NCI-H2107 treated with DMSO at 0.1 percent for 48 hours (cell line): ENCODE data around the gene ZNF236.
"Not testable (repeated sequence)": the region's sequence is repeated elsewhere in the genome, so short reads cannot be mapped to it uniquely, and the experiment has no call there.

ENCODE experiments used
- DNase-seq: peaks from one replicate; lab custom pipeline; 2025; ENCODE audit not compliant: unreplicated experiment; lab: John Stamatoyannopoulos, UW

ZNF236 gene

GRCh38 chr18:77002496-77002895 lies 180.1 kb downstream of the ZNF236 start:
- peak; percentile 68 for DNase-seq

GRCh38 chr18:77003316-77003715 lies 181.0 kb downstream of the ZNF236 start:
- DNase-seq = no peak

- DNase-seq = no peak
These were observed 182.4 kb downstream of the ZNF236 start for GRCh38 chr18:77004555-77005380.

- DNase-seq = no peak
These were observed 183.4 kb downstream of the ZNF236 start for GRCh38 chr18:77005651-77006195.

GRCh38 chr18:77006305-77007175 lies 184.2 kb downstream of the ZNF236 start:
- no peak for DNase-seq

GRCh38 chr18:77007251-77007650 lies 184.9 kb downstream of the ZNF236 start:
- DNase-seq = no peak

- DNase-seq = no peak
These were observed 185.6 kb downstream of the ZNF236 start for GRCh38 chr18:77008006-77008405.

- DNase-seq = no peak
These were observed 186.4 kb downstream of the ZNF236 start for GRCh38 chr18:77008576-77009315.

- DNase-seq = no peak
These were observed 187.3 kb downstream of the ZNF236 start for GRCh38 chr18:77009675-77010074.

GRCh38 chr18:77012120-77012519 lies 189.8 kb downstream of the ZNF236 start:
- no peak for DNase-seq

- DNase-seq = no peak
These were observed 190.6 kb downstream of the ZNF236 start for GRCh38 chr18:77012806-77013541.

GRCh38 chr18:77013811-77014521 lies 191.6 kb downstream of the ZNF236 start:
- no peak for DNase-seq

GRCh38 chr18:77014538-77014937 lies 192.2 kb downstream of the ZNF236 start:
- DNase-seq = no peak

- no peak for DNase-seq
These were observed 192.8 kb downstream of the ZNF236 start for GRCh38 chr18:77015169-77015568.

- no peak for DNase-seq
These were observed 193.7 kb downstream of the ZNF236 start for GRCh38 chr18:77015771-77016710.

- DNase-seq = no peak
These were observed 194.6 kb downstream of the ZNF236 start for GRCh38 chr18:77016936-77017335.

- no peak for DNase-seq
These were observed 195.0 kb downstream of the ZNF236 start for GRCh38 chr18:77017355-77017754.

GRCh38 chr18:77018650-77019049 lies 196.3 kb downstream of the ZNF236 start:
- not testable (repeated sequence) for DNase-seq

- DNase-seq = no peak
These were observed 197.3 kb downstream of the ZNF236 start for GRCh38 chr18:77019641-77020040.
